Mesothelial cell of epicardium (in vitro differentiated cells): ENCODE results near the gene SDHB. TPM values are rescaled to one million over a fixed set of nuclear protein-coding genes. Genes with fewer than 3 reads are reported as not detected.

Experiments used
- DNase-seq, 2 experiments: peaks; one replicate each; pipeline ENCODE4 v3.0.0; 2021; ENCODE audit warnings: low spot score in 2 of 2; ENCODE audit not compliant: unreplicated experiment in 2 of 2
- H3K27ac Mint-ChIP-seq: 2 replicates; pipeline ENCODE4 v1.8.0; 2021; ENCODE audit warnings: mixed read lengths
- H3K27me3 Mint-ChIP-seq: 2 replicates; pipeline ENCODE4 v1.8.0; 2021; ENCODE audit warnings: low read depth, mixed read lengths
- H3K36me3 Mint-ChIP-seq: 2 replicates; pipeline ENCODE4 v1.8.0; 2021; ENCODE audit warnings: mixed read lengths
- H3K4me1 Mint-ChIP-seq: 2 replicates; pipeline ENCODE4 v1.8.0; 2021; ENCODE audit warnings: mixed read lengths
- H3K4me3 Mint-ChIP-seq: 2 replicates; pipeline ENCODE4 v1.8.0; 2021; ENCODE audit warnings: mild to moderate bottlenecking, moderate library complexity, mixed read lengths
- H3K9me3 Mint-ChIP-seq: 2 replicates; pipeline ENCODE4 v1.8.0; 2021; ENCODE audit warnings: mixed read lengths
- CTCF ChIP-seq: fragments of 200-600 bp; sonication (generic); IDR thresholded peaks from one replicate; pipeline ENCODE4 v1.5.0; 2021; ENCODE audit warnings: antibody characterized with exemption; ENCODE audit not compliant: unreplicated experiment
- total RNA-seq: library from RNA; stranded (reverse); gene quantifications from 3 replicates; pipeline ENCODE4 v1.2.1, GENCODE V29; 2021

Gene SDHB
- total RNA-seq, 1 donor from 2014 or later: 46.5 TPM

- no peak for TF ChIP-seq CTCF
- Mint-ChIP-seq H3K27me3 (no peaks in the 10 kb centered on the region), H3K36me3 (peaks cover 39% of the 10 kb centered on the region), H3K9me3 (no peaks in the 10 kb centered on the region), H3K4me3 (no peak overlapping the region), H3K4me1 (no peaks in the 10 kb centered on the region), H3K27ac (no peak overlapping the region)
- DNase-seq: no peak
Observed at GRCh38 chr1:17023102-17023501, 30.7 kb downstream of the SDHB start.

GRCh38 chr1:17021896-17022295, 31.9 kb downstream of the SDHB start:
- H3K36me3 Mint-ChIP-seq: peaks cover 30% of the 10 kb centered on the region
- TF ChIP-seq CTCF: no peak
- H3K4me3 Mint-ChIP-seq: no peak overlapping the region
- no peak overlapping the region for H3K27ac Mint-ChIP-seq
- no peaks in the 10 kb centered on the region for H3K4me1 Mint-ChIP-seq
- no peaks in the 10 kb centered on the region for H3K9me3 Mint-ChIP-seq
- DNase-seq: no peak
- H3K27me3 Mint-ChIP-seq: no peaks in the 10 kb centered on the region

- Mint-ChIP-seq H3K36me3 (peaks cover 31% of the 10 kb centered on the region), H3K4me3 (no peak overlapping the region), H3K27me3 (no peaks in the 10 kb centered on the region), H3K27ac (no peak overlapping the region), H3K9me3 (no peaks in the 10 kb centered on the region), H3K4me1 (peaks cover 7% of the 10 kb centered on the region)
- no peak for TF ChIP-seq CTCF
- DNase-seq: no peak
Observed at GRCh38 chr1:17020502-17020901, 33.3 kb downstream of the SDHB start.

GRCh38 chr1:17018849-17019248, 35.0 kb downstream of the SDHB start:
- TF ChIP-seq CTCF: no peak
- Mint-ChIP-seq H3K27me3 (no peaks in the 10 kb centered on the region), H3K27ac (peak overlapping the region; percentile 13), H3K36me3 (peaks cover 30% of the 10 kb centered on the region), H3K4me3 (no peak overlapping the region), H3K9me3 (no peaks in the 10 kb centered on the region), H3K4me1 (peaks cover 10% of the 10 kb centered on the region)
- no peak for DNase-seq

- H3K27ac Mint-ChIP-seq: no peak overlapping the region
- peaks cover 27% of the 10 kb centered on the region for H3K36me3 Mint-ChIP-seq
- TF ChIP-seq CTCF: no peak
- H3K4me1 Mint-ChIP-seq: peaks cover 17% of the 10 kb centered on the region
- no peaks in the 10 kb centered on the region for H3K27me3 Mint-ChIP-seq
- no peak overlapping the region for H3K4me3 Mint-ChIP-seq
- no peak for DNase-seq
- H3K9me3 Mint-ChIP-seq: no peaks in the 10 kb centered on the region
Observed at GRCh38 chr1:17017435-17017834, 36.4 kb downstream of the SDHB start.

GRCh38 chr1:17016317-17016661, 37.5 kb downstream of the SDHB start:
- Mint-ChIP-seq H3K4me1 (peaks cover 23% of the 10 kb centered on the region), H3K36me3 (peaks cover 24% of the 10 kb centered on the region), H3K9me3 (no peaks in the 10 kb centered on the region), H3K4me3 (no peak overlapping the region), H3K27me3 (no peaks in the 10 kb centered on the region), H3K27ac (peak overlapping the region; percentile 57)
- TF ChIP-seq CTCF: no peak
- no peak for DNase-seq
